T-helper 1 cell treated with Interleukin-12 subunit alpha and Interleukin-12 subunit beta and Interleukin-4 antibody, amounts not matched to agents 30 μg/mL and 1 μg/mL, for 36 hours (primary cell): ENCODE results near the gene FAT3.

Experiments used
- H3K27ac Mint-ChIP-seq: one replicate; pipeline ENCODE4 v1.8.0; 2021; ENCODE audit warnings: mild to moderate bottlenecking, mixed read lengths
- H3K27me3 Mint-ChIP-seq: one replicate; pipeline ENCODE4 v1.8.0; 2021; ENCODE audit warnings: low read depth, mixed read lengths
- H3K36me3 Mint-ChIP-seq: one replicate; pipeline ENCODE4 v1.8.0; 2021; ENCODE audit warnings: low read depth, mixed read lengths
- H3K4me1 Mint-ChIP-seq: one replicate; pipeline ENCODE4 v1.8.0; 2021; ENCODE audit warnings: low read depth, mixed read lengths
- H3K4me3 Mint-ChIP-seq: one replicate; pipeline ENCODE4 v1.8.0; 2021; ENCODE audit warnings: mild to moderate bottlenecking, moderate library complexity, mixed read lengths
- H3K9me3 Mint-ChIP-seq: one replicate; pipeline ENCODE4 v1.8.0; 2021; ENCODE audit warnings: mixed read lengths

The FAT3 gene

GRCh38 chr11:92224407-92225124 lies at the start of gene FAT3:
Gene FAT3, plus strand, starts transcription at chr11:92224818. Its CDS starts 127,295 bp downstream, at chr11:92352113.
- peaks cover 54% of the 10 kb centered on the region for H3K27me3 Mint-ChIP-seq
- no peaks in the 10 kb centered on the region for H3K36me3 Mint-ChIP-seq
- H3K4me1 Mint-ChIP-seq, result no peaks in the 10 kb centered on the region
- H3K27ac Mint-ChIP-seq, result no peak within 1 kb of the TSS
- H3K9me3 Mint-ChIP-seq, result no peaks in the 10 kb centered on the region
- H3K4me3 Mint-ChIP-seq, result no peak within 1 kb of the TSS

- H3K4me1 Mint-ChIP-seq, result no peaks in the 10 kb centered on the region
- H3K4me3 Mint-ChIP-seq, result no peak overlapping the region
- no peaks in the 10 kb centered on the region for H3K27me3 Mint-ChIP-seq
- H3K9me3 Mint-ChIP-seq, result no peaks in the 10 kb centered on the region
- no peak overlapping the region for H3K27ac Mint-ChIP-seq
- H3K36me3 Mint-ChIP-seq, result no peaks in the 10 kb centered on the region
Measured at GRCh38 chr11:92179017-92179670, 45.5 kb upstream of the FAT3 start.

GRCh38 chr11:92180226-92180625 lies 44.4 kb upstream of the FAT3 start:
- Mint-ChIP-seq H3K4me3 (no peak overlapping the region), H3K4me1 (no peaks in the 10 kb centered on the region), H3K36me3 (no peaks in the 10 kb centered on the region), H3K27me3 (no peaks in the 10 kb centered on the region), H3K27ac (no peak overlapping the region), H3K9me3 (no peaks in the 10 kb centered on the region)

- Mint-ChIP-seq H3K27me3 (no peaks in the 10 kb centered on the region), H3K4me3 (no peak overlapping the region), H3K4me1 (no peaks in the 10 kb centered on the region), H3K27ac (no peak overlapping the region), H3K9me3 (no peaks in the 10 kb centered on the region), H3K36me3 (no peaks in the 10 kb centered on the region)
Measured at GRCh38 chr11:92180664-92181251, 43.9 kb upstream of the FAT3 start.

GRCh38 chr11:92190535-92191206 lies 33.9 kb upstream of the FAT3 start:
- Mint-ChIP-seq H3K9me3 (no peaks in the 10 kb centered on the region), H3K27ac (no peak overlapping the region), H3K4me1 (no peaks in the 10 kb centered on the region), H3K4me3 (no peak overlapping the region), H3K27me3 (no peaks in the 10 kb centered on the region), H3K36me3 (no peaks in the 10 kb centered on the region)

- no peaks in the 10 kb centered on the region for H3K36me3 Mint-ChIP-seq
- no peaks in the 10 kb centered on the region for H3K27me3 Mint-ChIP-seq
- no peaks in the 10 kb centered on the region for H3K4me1 Mint-ChIP-seq
- peaks cover 2% of the 10 kb centered on the region for H3K9me3 Mint-ChIP-seq
- no peak overlapping the region for H3K4me3 Mint-ChIP-seq
- H3K27ac Mint-ChIP-seq, result no peak overlapping the region
Measured at GRCh38 chr11:92192141-92192540, 32.5 kb upstream of the FAT3 start.

GRCh38 chr11:92198268-92198667 lies 26.4 kb upstream of the FAT3 start:
- Mint-ChIP-seq H3K36me3 (no peaks in the 10 kb centered on the region), H3K4me3 (no peak overlapping the region), H3K27me3 (no peaks in the 10 kb centered on the region), H3K9me3 (peaks cover 9% of the 10 kb centered on the region), H3K27ac (no peak overlapping the region), H3K4me1 (no peaks in the 10 kb centered on the region)

GRCh38 chr11:92199991-92200390 lies 24.6 kb upstream of the FAT3 start:
- no peak overlapping the region for H3K27ac Mint-ChIP-seq

GRCh38 chr11:92204731-92205130 lies 19.9 kb upstream of the FAT3 start:
- Mint-ChIP-seq H3K4me1 (no peaks in the 10 kb centered on the region), H3K27me3 (no peaks in the 10 kb centered on the region), H3K4me3 (no peak overlapping the region), H3K36me3 (no peaks in the 10 kb centered on the region), H3K9me3 (peaks cover 4% of the 10 kb centered on the region), H3K27ac (no peak overlapping the region)

More at GRCh38 chr11:92199991-92200390, 24.6 kb upstream of the FAT3 start:
- no peaks in the 10 kb centered on the region for H3K27me3 Mint-ChIP-seq
- no peaks in the 10 kb centered on the region for H3K36me3 Mint-ChIP-seq
- H3K4me1 Mint-ChIP-seq, result no peaks in the 10 kb centered on the region
- peaks cover 9% of the 10 kb centered on the region for H3K9me3 Mint-ChIP-seq
- H3K4me3 Mint-ChIP-seq, result no peak overlapping the region

- Mint-ChIP-seq H3K36me3 (no peaks in the 10 kb centered on the region), H3K27ac (no peak overlapping the region), H3K4me1 (no peaks in the 10 kb centered on the region), H3K4me3 (no peak overlapping the region), H3K27me3 (no peaks in the 10 kb centered on the region), H3K9me3 (no peaks in the 10 kb centered on the region)
Measured at GRCh38 chr11:92206441-92206840, 18.2 kb upstream of the FAT3 start.

GRCh38 chr11:92211576-92212167 lies 12.9 kb upstream of the FAT3 start:
- Mint-ChIP-seq H3K36me3 (no peaks in the 10 kb centered on the region), H3K9me3 (no peaks in the 10 kb centered on the region), H3K27ac (no peak overlapping the region), H3K4me1 (no peaks in the 10 kb centered on the region), H3K27me3 (no peaks in the 10 kb centered on the region), H3K4me3 (no peak overlapping the region)

GRCh38 chr11:92212530-92212929 lies 12.1 kb upstream of the FAT3 start:
- Mint-ChIP-seq H3K4me1 (no peaks in the 10 kb centered on the region), H3K4me3 (no peak overlapping the region), H3K27ac (no peak overlapping the region), H3K36me3 (no peaks in the 10 kb centered on the region), H3K27me3 (no peaks in the 10 kb centered on the region), H3K9me3 (no peaks in the 10 kb centered on the region)

- no peak overlapping the region for H3K4me3 Mint-ChIP-seq
- H3K4me1 Mint-ChIP-seq, result no peaks in the 10 kb centered on the region
- H3K27ac Mint-ChIP-seq, result no peak overlapping the region
- no peaks in the 10 kb centered on the region for H3K9me3 Mint-ChIP-seq
- H3K36me3 Mint-ChIP-seq, result no peaks in the 10 kb centered on the region
- H3K27me3 Mint-ChIP-seq, result no peaks in the 10 kb centered on the region
Measured at GRCh38 chr11:92216789-92217188, 7.8 kb upstream of the FAT3 start.

- no peaks in the 10 kb centered on the region for H3K36me3 Mint-ChIP-seq
- no peak overlapping the region for H3K27ac Mint-ChIP-seq
- H3K4me3 Mint-ChIP-seq, result no peak overlapping the region
- peaks cover 24% of the 10 kb centered on the region for H3K27me3 Mint-ChIP-seq
- H3K4me1 Mint-ChIP-seq, result no peaks in the 10 kb centered on the region
- no peaks in the 10 kb centered on the region for H3K9me3 Mint-ChIP-seq
Measured at GRCh38 chr11:92219476-92219875, 5.1 kb upstream of the FAT3 start.
